Activated T-cell treated with anti-CD3 and anti-CD28 coated beads for 24 hours (primary cell): ENCODE measurements around the gene RPH3AL.
"Not testable (repeated sequence)": the region's sequence is repeated elsewhere in the genome, so short reads cannot be mapped to it uniquely, and the experiment has no call there.

Experiments used
- DNase-seq: peaks from one replicate; pipeline ENCODE4 v3.0.0-alpha.2; 2020; ENCODE audit warnings: low read depth

Gene RPH3AL

DNA sequence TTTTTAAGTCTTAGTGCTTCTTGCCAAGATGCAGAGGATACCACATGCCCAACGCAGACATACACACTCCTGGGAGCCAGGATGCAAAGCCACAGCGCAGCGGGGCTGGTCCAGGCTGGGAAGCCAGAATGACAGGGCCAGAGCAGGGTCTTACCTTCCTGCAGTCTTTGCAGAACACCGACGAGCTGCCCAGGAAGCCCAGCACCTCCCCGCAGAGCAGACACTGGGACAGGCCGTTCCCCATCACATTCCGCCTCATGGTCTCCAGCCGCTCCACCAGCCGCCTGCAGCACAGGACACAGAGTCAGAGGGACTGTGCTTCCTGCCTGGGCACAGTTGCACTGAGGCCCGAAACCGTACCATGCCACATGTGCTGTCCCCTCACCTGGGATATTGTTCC, 33.3 kb downstream of the RPH3AL start:
- DNase-seq: no peak

DNA sequence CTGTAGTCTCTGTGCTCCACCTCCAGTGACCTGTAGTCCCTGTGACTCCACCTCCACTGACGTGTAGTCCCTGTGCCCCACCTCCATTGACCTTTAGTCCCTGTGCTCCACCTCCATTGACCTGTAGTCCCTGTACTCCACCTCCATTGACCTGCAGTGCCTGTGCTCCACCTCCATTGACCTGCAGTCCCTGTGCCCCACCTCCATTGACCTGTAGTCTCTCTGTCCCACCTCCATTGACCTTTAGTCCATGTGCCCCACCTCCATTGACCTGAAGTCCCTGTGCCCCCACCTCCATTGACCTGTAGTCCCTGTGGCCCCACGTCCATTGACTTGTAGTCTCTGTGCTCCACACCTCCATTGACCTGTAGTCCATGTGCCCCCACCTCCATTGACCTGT, 35.5 kb downstream of the RPH3AL start:
- not testable (repeated sequence) for DNase-seq

DNA sequence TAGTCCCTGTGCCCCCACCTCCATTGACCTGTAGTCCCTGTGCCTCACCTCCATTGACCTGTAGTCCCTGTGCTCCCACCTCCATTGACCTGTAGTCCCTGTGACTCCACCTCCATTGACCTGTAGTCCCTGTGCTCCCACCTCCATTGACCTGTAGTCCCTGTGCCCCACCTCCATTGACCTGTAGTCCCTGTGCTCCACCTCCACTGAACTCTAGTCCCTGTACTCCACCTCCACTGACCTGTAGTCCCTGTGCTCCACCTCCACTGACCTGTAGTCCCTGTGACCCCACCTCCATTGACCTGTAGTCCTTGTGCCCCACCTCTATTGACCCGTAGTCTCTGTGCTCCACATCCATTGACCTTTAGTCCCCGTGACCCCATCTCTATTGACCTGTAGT, 37.2 kb downstream of the RPH3AL start:
- DNase-seq: not testable (repeated sequence)

DNA sequence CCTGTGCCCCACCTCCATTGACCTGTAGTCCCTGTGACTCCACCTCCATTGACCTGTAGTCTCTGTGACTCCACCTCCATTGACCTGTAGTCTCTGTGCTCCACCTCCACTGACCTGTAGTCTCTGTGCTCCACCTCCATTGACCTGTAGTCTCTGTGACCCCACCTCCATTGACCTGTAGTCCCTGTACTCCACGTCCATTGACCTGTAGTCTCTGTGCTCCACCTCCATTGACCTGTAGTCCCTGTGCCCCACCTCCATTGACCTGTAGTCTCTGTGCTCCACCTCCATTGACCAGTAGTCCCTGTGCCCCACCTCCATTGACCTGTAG, 38.0 kb downstream of the RPH3AL start:
- DNase-seq: not testable (repeated sequence)

DNA sequence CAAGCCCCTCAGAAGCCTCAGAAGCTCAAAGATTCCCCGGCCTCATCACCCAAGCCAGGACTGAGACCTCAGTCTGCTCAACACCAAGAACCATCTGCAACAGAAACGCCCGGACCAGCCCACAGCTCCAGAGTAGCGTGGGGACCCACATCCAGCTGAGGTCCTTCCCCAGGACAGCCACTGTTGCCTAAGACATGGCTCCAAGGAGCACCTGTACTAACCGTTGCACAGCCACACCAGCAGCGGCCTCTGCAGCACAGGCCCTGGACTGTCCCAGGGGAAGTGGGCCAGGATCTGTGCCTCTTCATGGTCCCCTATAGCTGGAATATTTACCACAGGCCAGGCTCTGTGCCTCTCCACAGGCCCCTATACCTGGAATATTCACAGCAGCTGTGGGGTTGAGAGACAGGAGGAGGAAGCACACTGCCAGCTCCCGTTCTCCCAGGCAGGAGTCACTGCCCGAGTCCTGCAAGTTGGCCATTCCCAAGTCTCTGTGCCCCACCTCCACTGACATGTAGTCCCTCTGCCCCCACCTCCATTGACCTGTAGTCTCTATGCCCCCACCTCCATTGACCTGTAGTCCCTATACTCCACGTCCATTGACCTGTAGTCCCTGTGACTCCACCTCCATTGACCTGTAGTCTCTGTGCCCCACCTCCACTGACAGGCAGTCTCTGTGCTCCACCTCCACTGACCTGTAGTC, 38.5 kb downstream of the RPH3AL start:
- DNase-seq: no peak

DNA sequence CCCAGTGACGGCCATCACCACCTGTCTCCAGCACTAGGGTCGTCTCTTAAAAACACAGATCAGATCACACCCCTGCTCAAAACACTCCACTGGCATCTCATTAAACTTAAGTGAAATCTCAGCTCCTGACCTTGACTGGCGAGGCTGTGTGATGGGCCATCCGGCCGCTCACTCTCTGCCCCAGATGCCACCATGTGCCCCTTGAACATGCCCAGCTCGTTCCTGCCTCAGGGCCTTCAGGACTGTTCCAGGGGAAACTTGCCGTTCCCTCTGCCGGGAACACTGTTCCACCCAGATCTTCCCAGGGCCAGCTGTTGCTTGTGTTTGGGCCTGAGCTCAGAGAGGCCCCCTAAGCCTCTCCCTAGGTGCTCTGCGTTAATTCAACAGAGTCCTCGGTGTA, 39.4 kb downstream of the RPH3AL start:
- no peak for DNase-seq

DNA sequence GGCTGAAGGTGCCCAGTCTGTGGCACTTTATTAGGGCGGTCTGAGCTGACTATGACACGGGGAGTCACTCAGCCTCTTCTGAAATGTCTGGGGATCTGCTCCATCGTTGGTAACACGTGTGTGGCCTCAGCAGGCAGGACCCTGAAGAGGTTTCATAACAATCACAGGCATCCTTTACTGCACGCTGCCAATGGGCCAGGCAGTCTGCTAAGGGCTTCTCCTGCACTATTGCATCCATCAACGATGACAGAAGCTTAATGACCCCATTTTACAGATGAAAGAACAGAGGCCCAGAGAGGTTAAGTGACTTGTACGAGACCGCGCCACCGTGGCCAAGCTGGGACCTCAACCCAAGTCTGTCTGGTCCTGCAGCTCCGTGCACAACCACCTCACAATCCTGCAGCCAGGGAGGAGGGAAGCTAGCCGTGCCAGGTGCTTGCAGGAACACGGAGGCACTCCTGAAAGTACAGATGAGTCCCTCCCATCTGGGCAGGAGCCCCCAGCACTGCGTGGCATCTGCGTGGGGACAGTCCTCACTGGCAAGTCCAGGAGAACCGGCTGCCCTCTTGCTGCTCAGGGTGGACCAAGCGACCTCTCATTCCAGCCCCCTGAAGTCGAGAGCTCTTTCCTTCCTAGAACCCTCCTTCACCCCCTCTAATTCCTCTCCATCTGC, 40.0 kb downstream of the RPH3AL start:
- DNase-seq: no peak

DNA sequence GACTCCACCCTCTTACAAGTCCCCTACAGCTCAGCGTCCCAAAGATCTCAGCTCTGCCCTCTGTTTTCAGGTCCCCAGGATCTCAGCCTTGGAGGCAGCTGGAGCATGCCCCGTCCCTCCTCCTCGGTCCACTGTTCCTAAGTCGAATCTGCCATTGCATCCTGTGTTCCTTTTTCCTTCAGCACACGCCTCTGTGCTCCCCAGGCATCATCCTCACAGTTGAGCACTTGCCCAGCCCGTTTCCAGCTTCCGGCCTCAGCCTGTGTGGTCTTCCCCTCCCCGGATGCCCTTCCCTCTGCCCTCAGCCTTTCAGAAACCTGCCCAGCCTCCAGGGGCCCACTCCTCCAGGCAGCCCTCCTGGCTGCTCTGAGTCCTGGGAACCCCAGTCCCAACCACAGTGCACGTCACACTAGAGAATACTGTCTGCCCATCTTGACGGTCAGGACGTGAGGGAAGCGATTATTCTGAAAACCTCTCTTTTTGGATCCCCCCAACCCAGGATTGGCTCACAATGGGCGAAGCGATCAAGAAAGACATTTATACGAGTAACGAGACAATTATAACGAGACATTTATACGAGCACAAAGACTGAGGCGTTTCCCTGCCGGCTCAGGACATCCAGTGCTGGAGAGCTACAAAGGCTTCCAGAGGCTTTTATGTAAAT, 41.4 kb downstream of the RPH3AL start:
- no peak for DNase-seq

DNA sequence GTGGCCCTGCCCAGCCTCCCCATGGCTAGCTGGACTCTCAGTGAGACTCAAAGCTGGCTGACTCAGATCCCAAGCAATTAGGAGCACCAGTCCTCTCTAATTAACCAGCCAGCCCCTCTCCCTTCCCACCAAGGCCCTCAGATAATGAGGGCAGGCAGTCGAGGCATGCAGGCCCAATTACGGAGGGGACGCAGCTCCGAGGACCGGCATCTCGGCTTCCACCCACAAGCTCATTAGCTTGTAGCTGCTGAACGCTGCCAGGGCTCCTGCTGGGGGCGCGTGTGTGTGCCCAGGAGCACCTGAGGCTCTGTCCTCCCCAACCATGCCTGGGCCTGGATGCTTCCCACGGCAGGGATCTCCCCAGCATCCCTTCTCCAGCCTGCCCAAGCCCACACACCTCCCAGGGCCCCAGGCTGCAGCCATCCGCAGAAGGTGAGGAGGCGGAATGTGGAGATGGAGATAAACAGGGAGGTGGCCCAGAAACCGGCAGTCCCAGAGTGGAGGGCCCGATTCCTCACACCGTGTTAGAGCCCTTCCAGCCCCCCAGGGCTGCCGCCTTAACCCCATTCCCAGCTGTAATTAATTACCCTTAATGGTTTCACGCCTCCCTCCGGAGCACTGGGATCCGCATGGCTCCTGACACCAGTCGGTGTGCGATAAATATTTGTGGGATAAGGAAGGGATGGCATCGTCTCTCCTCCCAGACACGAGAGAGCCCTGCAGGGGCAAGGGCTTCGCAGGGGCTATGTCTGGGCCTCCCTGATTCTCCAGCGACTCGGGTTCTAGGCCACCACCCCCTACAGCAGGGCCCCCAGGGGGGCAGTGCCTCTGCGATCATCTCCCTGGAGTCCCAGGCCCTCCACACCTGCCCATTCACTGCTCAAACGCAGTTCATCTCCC, 42.2 kb downstream of the RPH3AL start:
- no peak for DNase-seq

DNA sequence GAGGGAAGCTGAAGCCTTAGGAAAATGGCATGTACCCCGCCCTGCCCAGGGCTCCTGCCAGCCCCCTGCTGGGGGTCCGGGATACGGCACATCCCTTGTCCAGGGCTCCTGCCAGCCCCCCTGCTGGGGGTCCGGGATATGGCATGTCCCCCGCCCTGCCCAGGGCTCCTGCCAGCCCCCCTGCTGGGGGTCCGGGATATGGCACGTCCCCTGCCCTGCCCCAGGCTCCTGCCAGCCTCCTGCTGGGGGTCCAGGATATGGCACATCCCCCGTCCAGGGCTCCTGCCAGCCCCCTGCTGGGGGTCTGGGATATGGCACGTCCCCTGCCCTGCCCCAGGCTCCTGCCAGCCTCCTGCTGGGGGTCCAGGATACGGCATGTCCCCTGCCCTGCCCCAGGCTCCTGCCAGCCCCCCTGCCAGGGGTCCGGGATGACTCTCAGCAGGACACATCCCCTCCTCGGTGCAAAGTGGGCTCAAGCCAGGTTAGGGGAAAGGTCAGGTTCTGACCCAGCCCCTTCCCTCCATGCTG, 43.2 kb downstream of the RPH3AL start:
- DNase-seq: no peak

DNA sequence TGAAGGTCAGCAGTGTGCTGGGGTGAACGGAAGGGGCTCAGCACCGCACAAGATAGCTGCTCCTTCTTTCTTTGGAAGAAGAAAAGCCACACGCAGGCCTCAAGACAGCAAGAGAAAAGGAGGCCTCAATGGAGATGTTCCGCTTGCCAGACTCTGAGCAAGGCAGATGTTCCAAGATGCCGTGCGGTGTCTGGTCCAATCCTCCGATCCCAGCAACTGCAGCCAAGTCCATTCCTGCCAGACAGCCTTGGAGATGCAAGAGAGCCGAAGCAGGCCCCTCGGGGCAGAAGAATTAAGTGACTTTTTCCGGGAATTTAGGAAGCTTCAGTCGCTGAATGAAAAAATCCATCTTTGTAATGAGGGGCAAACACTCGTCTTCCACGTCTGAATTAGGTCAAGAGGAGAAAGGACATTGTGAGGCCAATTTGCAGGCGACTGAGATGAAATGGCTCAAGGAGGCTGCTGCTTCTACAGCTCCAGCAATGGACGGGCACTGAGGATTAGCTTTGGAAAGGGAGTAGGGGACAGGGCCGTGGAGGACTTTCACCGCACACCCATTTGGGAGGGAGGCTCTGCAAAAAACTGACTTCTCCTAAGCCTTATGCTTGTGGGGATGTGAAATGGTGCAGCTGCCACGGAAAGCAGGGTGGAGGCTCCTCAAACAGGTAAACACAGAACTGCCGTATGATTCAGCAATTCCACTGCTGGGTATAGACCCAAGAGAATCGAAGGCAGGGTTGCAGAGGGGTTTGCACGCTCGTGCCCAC, 44.7 kb downstream of the RPH3AL start:
- no peak for DNase-seq

DNA sequence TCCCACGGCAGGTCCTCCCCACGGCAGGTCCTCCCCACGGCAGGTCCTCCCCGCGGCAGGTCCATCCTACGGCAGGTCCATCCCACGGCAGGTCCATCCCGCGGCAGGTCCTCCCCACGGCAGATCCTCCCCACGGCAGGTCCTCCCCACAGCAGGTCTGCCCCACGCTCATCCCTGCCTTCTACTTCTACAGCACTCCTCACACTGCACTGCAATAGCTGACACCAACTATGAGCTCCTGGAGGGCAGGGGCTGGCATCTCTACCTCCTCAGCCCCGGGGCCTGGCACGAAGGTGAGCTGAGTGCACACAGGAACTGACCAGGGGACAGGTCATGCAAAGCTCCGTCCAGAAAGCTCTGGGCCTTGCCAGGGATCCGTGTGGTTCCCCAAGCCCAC, 45.3 kb downstream of the RPH3AL start:
- no peak for DNase-seq

DNA sequence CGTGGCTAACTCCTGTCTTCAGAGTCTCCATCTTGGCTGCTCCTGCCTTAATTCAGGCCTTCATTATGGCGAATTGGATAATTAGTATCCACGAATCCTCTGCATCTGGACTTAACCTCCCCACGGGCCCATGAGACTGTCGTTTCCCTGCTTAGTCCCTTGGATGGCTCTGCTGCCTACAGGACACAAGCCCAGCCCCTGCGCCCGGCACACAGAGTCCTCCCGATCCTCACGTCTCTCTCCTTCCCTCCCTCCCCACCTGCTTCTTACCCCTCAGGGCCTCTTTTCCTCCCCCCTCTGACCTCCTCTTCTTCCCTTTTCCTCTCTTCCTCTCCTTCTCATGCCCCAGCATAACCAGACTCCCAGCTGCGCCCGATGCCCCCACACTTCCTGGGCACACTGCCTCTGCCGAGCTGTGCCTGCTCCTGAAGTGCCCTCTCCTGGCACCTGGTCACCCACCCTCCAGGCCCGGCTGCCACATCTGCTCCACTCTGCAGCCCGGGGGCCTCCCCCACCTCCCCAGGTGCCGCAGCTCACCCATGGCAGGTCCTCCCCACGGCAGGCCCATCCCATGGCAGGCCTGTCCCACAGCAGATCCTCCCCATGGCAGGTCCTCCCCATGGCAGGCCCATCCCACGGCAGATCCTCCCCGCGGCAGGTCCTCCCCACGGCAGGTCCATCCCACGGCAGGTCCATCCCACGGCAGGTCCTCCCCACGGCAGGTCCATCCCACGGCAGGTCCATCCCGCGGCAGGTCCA, 45.9 kb downstream of the RPH3AL start:
- DNase-seq: no peak

DNA sequence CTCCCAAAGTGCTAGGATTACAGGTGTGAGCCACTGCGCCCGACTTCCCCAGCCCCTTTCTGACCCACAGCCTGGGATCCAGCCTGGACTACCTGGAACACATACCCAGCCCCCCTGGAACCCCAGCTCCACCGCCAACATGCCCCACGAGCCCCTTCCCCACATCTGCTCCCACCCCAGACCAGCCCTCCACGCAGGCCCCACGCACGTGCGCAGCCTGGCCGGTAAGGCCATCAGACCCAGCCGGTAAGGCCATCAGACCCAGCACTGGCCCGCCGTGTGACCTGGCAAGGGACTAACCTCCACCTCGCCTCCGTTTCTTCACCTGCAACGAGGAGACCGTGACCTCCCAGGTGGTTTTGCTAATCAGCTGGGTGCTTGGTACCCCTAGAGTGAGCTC, 46.5 kb downstream of the RPH3AL start:
- no peak for DNase-seq

DNA sequence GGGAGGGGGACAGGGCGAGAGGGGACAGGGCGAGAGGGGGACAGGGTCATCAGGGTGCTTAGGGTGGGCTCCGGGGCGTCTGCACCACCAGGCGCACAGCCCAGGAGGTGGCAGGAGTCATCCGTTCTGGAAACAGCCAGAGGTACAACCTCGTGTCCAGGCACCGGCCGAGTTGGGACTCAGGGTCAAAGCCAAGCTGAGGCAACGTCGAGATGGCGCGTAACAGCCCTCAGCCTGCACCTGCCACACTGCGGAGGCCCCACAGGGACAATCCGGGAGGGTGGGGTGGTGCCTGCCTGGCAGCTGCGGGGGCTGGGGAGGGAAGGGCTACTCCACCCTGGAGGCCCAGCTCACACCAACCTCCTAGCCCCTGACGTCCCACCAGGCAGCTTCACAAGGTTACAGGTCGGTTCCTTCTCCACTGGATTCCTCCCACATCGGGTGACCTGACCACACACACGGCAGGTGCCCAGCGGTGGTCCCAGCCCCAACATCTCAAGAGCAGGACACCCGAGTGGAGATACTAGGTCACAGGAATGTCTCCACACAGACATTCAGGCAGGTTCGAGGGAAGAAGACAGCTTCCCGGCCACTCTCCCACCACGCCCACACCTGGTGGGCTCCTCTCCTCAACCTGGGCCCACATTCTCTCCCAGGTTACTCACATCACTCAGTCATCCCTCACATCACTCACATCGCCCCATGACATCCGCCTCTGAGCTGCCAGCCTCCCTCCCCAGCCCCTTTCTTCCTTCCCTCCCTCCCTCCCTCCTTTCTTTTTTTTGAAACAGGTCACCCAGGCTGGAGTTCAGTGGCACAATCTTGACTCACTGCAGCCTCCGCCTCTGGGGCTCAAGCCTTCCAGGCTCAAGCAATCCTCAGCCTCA, 47.3 kb downstream of the RPH3AL start:
- DNase-seq: no peak

DNA sequence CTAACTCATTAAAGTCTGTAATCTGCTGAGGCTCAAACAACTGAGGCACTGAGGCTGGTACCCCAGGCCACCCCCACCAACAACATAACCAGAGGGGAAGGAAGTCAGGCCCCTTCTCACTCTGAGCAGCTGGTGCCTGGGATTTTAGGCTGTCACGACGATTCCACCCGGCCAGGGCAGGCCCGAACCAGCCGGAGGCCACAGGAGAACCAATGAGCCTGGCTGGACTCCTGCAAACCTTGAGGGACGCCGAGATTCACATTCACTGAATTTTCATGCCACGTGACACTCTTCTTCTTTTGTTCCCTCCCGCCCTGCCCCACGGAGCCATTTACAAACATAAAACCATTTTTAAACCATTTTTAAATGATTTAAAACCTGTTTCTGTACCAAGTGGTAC, 48.1 kb downstream of the RPH3AL start:
- no peak for DNase-seq

DNA sequence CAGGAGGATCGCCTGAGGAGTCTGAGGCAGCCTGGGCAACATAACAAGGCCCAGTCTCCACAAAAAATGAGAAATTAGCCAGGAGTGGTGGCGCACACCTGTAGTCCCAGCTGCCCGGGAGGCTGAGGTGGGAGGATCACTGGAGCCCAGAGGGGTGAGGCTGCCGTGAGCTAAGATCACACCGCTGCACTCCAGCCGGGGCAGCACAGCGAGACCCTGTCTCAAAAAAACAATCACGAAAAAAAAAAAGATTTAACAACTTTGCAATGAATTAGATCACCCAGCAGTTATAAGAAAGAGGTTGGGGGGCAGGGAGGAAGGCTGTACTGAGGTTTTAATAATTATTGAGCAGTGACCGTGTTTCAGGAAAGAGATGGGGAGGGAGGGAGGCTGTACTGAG, 49.4 kb downstream of the RPH3AL start:
- no peak for DNase-seq

DNA sequence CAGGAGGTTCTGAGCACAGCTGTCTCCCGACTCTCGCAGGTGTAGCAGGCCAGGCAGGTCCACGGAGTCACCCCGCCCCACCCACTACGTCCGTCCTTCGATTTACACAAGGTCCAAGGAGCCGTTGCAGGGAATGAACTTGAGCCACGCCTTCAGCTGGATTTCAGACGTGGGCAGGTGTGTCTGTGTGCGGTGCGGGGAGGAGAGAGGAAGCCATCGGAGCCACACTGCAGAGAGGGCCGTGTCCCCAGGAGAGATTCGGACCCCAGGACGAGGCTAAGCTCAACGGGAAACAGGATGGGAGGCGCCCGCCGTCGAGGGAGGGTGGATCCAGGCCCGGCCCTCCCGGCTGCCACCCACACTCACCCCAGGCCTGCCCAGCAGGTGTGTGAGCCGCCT, 50.3 kb downstream of the RPH3AL start:
- DNase-seq: no peak

DNA sequence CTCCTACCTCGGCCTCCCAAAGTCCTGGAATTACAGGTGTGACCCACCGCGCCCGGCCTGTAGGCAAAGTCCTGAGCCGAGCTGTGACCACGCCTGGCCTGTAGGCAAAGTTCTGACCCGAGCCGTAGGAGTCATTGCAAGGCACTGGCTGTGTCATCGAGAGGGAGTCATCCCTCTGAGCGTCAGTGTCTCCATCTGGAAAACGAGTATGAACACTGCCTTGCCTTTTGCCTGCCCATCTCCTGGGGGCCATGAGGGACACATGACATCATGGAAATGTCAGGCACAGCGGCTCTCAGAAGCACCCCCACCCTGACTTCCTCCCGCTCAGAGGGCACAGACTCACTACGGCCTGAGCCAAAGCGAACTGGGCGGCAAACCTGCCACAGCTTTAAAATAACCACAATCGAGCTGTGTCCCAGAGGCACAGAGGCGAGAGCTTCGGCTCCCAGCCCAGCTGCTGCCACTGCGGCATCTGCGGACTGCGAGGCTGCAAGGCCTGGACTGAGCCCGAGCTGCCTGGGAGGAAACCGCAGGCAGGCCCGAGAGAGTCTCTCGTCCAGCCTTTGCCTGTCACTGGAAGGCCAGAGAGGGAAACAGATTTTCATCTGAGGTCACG, 50.8 kb downstream of the RPH3AL start:
- no peak for DNase-seq
